Right lobe of liver (tissue), 6 donors: ENCODE measurements around the gene CETN3. TPM values are rescaled to one million over a fixed set of nuclear protein-coding genes. Genes with fewer than 3 reads are reported as not detected.
"Not testable (repeated sequence)": the region's sequence is repeated elsewhere in the genome, so short reads cannot be mapped to it uniquely, and the experiment has no call there.

Experiments used
- ATAC-seq, 4 donors: fragments of 200-7000 bp; cut with Tn5 transposase; one replicate each; pipeline ENCODE4 v1.9.1; 2020; ENCODE audit warnings: mild to moderate bottlenecking in 4 of 4, moderate library complexity in 4 of 4
- DNase-seq, 3 donors: peaks; one replicate each; pipeline ENCODE4 v3.0.0-alpha.2; 2020
- H3K27ac ChIP-seq, 3 donors: fragments of 200-600 bp; one replicate each; pipeline ENCODE4 v1.8.0; 2022
- H3K27me3 ChIP-seq, 2 donors: fragments of 200-600 bp; one replicate each; pipeline ENCODE4 v1.8.0; 2022
- H3K36me3 ChIP-seq, 4 donors: fragments of 200-600 bp; sonication (generic) in 1 of 4; one replicate each; pipeline versions ENCODE4 v1.5.1 to v1.8.0; 2017 to 2022; ENCODE audit warnings: control low read depth in 1 of 4
- H3K4me1 ChIP-seq, 4 donors: fragments of 200-600 bp; sonication (generic) in 1 of 4; one replicate each; pipeline versions ENCODE4 v1.5.1 to v1.8.0; 2017 to 2022; ENCODE audit warnings: control low read depth in 1 of 4
- H3K4me3 ChIP-seq, 3 donors: fragments of 200-600 bp; one replicate each; pipeline ENCODE4 v1.8.0; 2022
- H3K9me3 ChIP-seq, 4 donors: fragments of 200-600 bp; sonication (generic) in 1 of 4; one replicate each; pipeline versions ENCODE4 v1.5.1 to v1.8.0; 2017 to 2022; ENCODE audit warnings: control low read depth in 1 of 4
- POLR2A ChIP-seq: fragments of 450-650 bp; IDR thresholded peaks from one replicate; pipeline ENCODE4 v1.6.1; 2017; ENCODE audit warnings: antibody characterized with exemption, mild to moderate bottlenecking
- WGBS: methylation state at CpG from one replicate; pipeline ENCODE4 v1.1.6; 2018; ENCODE audit warnings: low coverage, low lambda C conversion rate; ENCODE audit not compliant: insufficient coverage; ENCODE audit errors: missing lambda C conversion rate; 5-methylcytosine and 5-hydroxymethylcytosine counted together
- intact Hi-C, 2 donors: fragments of 100-400 bp; cut with DNase I; formaldehyde crosslinking; loops; one replicate each; pipeline versions ENCODE4 v1.11.2 to v1.14.1; 2022
- total RNA-seq, 6 experiments: library from RNA; depleted of rRNA in 2 of 6; stranded (reverse); fragments of >200 nt in 2 of 6; fragmentation: NEBNext Ultra II Directional in 3 of 6; extraction: Animal tissue kit (Norgen Biotek cat#: 25700) in 3 of 6; gene quantifications; one replicate each; pipeline versions ENCODE4 v1.1.0 to v1.2.4, GENCODE V29; 2016 to 2023
- TF ChIP-seq, protein P1 (sequence below), 4 donors: fragments of 200-600 bp in 3 of 4; fragments of 450-650 bp in 1 of 4; IDR thresholded peaks; one replicate each; pipeline versions ENCODE4 v1.5.1 to v1.8.0; 2016 to 2022; ENCODE audit warnings: antibody characterized with exemption in 4 of 4, mild to moderate bottlenecking in 2 of 4
- donor health status: DM: no; HTN: yes; CAD: no.
- donor health status: DM: no; HTN: no; CAD: no.
- donor health status: DM: no; HTN: no; CAD: no.
- donor health status: DM: no; HTN: yes; CAD: no.
- donor health status: DM: no; HTN: yes; CAD: no.

The CETN3 gene
- total RNA-seq, 6 experiments from 2014 or later = 4.2 to 8.0 (median 6.9) TPM

DNA sequence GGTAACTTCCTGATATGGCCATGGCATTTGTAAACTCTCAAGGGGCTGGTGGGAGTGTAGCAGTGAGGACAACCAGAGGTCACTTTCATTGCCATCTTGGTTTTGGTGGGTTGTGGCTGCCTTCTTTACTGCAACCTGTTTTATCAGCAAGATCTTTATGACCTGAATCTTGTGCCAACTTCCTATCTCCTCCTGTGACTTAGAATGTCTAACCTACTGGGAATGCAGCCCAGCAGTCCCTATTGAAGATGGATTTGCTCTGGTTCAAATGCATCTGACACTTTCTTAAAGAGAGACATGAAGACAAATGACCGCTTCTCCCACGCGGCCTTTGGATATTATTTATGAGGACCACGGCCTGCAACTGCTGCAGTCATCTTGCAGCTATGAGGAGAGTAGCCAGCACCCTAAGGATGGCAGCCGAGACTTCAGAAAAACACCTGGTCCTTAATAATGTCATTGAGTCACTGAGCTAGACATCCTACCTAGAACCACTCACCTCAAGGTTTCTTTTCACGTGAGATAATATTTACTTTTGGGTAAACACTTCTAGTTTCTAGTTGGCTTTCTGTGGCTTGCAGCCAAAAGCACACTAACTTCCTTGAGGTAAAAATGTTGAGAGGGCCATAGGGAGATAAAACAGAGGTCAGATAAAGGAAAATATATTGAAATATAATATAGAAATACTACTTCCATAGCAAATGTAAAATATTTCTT, 28.2 kb downstream of the CETN3 start:
- Histone ChIP-seq H3K27me3 (no peaks in the 10 kb centered on the region), H3K27ac (no peak overlapping the region), H3K36me3 (no peaks in the 10 kb centered on the region), H3K9me3 (no peaks in the 10 kb centered on the region), H3K4me1 (peaks cover 0 to 5% (median 0%) of the 10 kb centered on the region in 4 donors), H3K4me3 (no peak overlapping the region)
- TF ChIP-seq, protein P1, sequence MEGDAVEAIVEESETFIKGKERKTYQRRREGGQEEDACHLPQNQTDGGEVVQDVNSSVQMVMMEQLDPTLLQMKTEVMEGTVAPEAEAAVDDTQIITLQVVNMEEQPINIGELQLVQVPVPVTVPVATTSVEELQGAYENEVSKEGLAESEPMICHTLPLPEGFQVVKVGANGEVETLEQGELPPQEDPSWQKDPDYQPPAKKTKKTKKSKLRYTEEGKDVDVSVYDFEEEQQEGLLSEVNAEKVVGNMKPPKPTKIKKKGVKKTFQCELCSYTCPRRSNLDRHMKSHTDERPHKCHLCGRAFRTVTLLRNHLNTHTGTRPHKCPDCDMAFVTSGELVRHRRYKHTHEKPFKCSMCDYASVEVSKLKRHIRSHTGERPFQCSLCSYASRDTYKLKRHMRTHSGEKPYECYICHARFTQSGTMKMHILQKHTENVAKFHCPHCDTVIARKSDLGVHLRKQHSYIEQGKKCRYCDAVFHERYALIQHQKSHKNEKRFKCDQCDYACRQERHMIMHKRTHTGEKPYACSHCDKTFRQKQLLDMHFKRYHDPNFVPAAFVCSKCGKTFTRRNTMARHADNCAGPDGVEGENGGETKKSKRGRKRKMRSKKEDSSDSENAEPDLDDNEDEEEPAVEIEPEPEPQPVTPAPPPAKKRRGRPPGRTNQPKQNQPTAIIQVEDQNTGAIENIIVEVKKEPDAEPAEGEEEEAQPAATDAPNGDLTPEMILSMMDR (IDR thresholded peaks at IDR 0.05) = no peak
- TF ChIP-seq POLR2A = no peak
- WGBS = 82% methylated on average over 6 of the region's 6 CpGs
- DNase-seq = no peak
- intact Hi-C loops = no loop called here
- ATAC-seq = no peak

- TF ChIP-seq, protein P1 (IDR thresholded peaks at IDR 0.05) = no peak
- TF ChIP-seq POLR2A = no peak
- no peak overlapping the region for H3K4me3 ChIP-seq
- no peaks in the 10 kb centered on the region for H3K27me3 ChIP-seq
- peak; percentile 60 to 87 (median 64) for ATAC-seq
- H3K9me3 ChIP-seq = no peaks in the 10 kb centered on the region
- no peaks in the 10 kb centered on the region for H3K36me3 ChIP-seq
- no peak for DNase-seq
- WGBS = 66% methylated on average over 2 of the region's 2 CpGs
- H3K27ac ChIP-seq = no peak overlapping the region
- H3K4me1 ChIP-seq = peaks cover 0 to 5% (median 0%) of the 10 kb centered on the region in 4 donors
- intact Hi-C loops = no loop called here
Measured at GRCh38 chr5:90379652-90380051, 29.9 kb downstream of the CETN3 start.

GRCh38 chr5:90378752-90379151, 30.8 kb downstream of the CETN3 start:
- WGBS = 85% methylated on average over 2 of the region's 2 CpGs
- ATAC-seq (no peak), DNase-seq (no peak)
- H3K4me3 ChIP-seq = no peak overlapping the region
- H3K27ac ChIP-seq = no peak overlapping the region
- TF ChIP-seq, protein P1 (IDR thresholded peaks at IDR 0.05) = no peak
- no peak for TF ChIP-seq POLR2A
- intact Hi-C loops = no loop called here
- H3K4me1 ChIP-seq = peaks cover 0 to 5% (median 0%) of the 10 kb centered on the region in 4 donors
- H3K27me3 ChIP-seq = no peaks in the 10 kb centered on the region
- no peaks in the 10 kb centered on the region for H3K9me3 ChIP-seq
- H3K36me3 ChIP-seq = no peaks in the 10 kb centered on the region

DNA sequence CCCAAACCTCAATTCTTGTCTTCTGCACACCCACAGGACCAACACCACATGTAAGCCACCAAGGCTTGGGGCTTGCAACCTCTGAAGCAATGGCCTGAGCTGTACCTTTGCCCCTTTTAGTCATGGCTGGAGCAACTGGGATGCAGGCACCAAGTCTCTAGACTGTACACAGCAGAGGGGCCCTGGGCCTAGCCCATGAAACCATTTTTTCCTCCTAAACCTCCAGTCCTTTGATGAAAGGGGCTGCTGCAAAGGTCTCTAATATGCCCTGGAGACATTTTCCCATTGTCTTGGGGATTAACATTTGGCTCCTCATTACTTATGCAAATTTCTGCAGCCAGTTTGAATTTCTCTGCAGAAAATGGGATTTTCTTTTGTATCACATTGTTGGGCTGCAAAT, 38.3 kb downstream of the CETN3 start:
- DNase-seq, H3K27me3 ChIP-seq, intact Hi-C loops, H3K9me3 ChIP-seq, H3K36me3 ChIP-seq, ATAC-seq, H3K4me1 ChIP-seq, H3K27ac ChIP-seq, H3K4me3 ChIP-seq: not testable (repeated sequence)

DNA sequence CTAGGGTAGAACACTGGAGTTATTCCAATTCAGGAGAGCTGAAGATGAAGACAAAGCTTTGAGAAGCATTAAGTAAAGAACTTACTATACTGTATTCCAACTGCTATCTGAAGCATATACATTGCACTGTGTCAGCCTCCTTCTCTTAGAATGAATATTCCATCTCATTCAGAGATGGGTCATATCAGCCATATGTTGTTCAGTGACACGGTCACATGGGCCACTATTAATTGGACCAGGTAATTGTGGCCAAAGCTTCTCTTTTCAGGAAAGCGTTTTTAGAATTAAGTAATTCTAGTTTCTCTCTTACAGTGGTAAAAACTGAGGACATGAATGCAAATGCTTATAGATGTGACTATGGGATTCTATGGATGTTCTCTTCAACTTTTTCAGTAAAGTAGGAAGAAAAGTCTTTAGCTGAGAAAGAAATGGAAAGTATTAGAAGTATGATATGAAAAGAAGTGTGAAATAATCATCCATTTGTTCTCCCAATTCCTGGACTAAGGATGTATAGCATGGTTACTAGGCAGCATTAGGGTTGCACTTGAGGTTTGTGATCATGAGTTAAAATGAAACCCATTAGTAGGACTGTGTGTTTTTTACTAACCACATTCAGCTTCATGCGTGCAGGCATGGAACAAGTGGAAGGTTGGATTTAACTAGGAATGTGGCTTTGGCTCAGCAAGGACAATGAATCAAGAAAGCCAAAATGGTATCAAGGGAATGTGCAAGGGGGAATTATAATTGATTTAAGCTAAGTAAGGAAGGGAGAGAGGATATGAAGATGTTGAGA, 40.9 kb downstream of the CETN3 start:
- WGBS = 72% methylated on average over 3 of the region's 3 CpGs
- TF ChIP-seq, protein P1 (IDR thresholded peaks at IDR 0.05) = no peak
- no peak for TF ChIP-seq POLR2A
- Histone ChIP-seq H3K4me3 (no peak overlapping the region), H3K9me3 (no peaks in the 10 kb centered on the region), H3K27ac (no peak overlapping the region), H3K4me1 (no peaks in the 10 kb centered on the region), H3K36me3 (no peaks in the 10 kb centered on the region), H3K27me3 (no peaks in the 10 kb centered on the region)
- DNase-seq (no peak), ATAC-seq (no peak)
- intact Hi-C loops = no loop called here
